Mesothelial cell of epicardium (in vitro differentiated cells): Measurements from ENCODE around the gene PGRMC1. TPM values are rescaled to one million over a fixed set of nuclear protein-coding genes. Genes with fewer than 3 reads are reported as not detected.

Source experiments
- DNase-seq, 2 experiments: peaks; one replicate each; pipeline ENCODE4 v3.0.0; 2021; ENCODE audit warnings: low spot score in 2 of 2; ENCODE audit not compliant: unreplicated experiment in 2 of 2
- H3K27ac Mint-ChIP-seq: 2 replicates; pipeline ENCODE4 v1.8.0; 2021; ENCODE audit warnings: mixed read lengths
- H3K27me3 Mint-ChIP-seq: 2 replicates; pipeline ENCODE4 v1.8.0; 2021; ENCODE audit warnings: low read depth, mixed read lengths
- H3K36me3 Mint-ChIP-seq: 2 replicates; pipeline ENCODE4 v1.8.0; 2021; ENCODE audit warnings: mixed read lengths
- H3K4me1 Mint-ChIP-seq: 2 replicates; pipeline ENCODE4 v1.8.0; 2021; ENCODE audit warnings: mixed read lengths
- H3K4me3 Mint-ChIP-seq: 2 replicates; pipeline ENCODE4 v1.8.0; 2021; ENCODE audit warnings: mild to moderate bottlenecking, moderate library complexity, mixed read lengths
- H3K9me3 Mint-ChIP-seq: 2 replicates; pipeline ENCODE4 v1.8.0; 2021; ENCODE audit warnings: mixed read lengths
- total RNA-seq: library from RNA; stranded (reverse); gene quantifications from 3 replicates; pipeline ENCODE4 v1.2.1, GENCODE V29; 2021
- TF ChIP-seq, protein P1 (sequence below): fragments of 200-600 bp; sonication (generic); IDR thresholded peaks from one replicate; pipeline ENCODE4 v1.5.0; 2021; ENCODE audit warnings: antibody characterized with exemption; ENCODE audit not compliant: unreplicated experiment

The PGRMC1 gene
- total RNA-seq, 1 donor from 2014 or later, result 137 TPM

DNA sequence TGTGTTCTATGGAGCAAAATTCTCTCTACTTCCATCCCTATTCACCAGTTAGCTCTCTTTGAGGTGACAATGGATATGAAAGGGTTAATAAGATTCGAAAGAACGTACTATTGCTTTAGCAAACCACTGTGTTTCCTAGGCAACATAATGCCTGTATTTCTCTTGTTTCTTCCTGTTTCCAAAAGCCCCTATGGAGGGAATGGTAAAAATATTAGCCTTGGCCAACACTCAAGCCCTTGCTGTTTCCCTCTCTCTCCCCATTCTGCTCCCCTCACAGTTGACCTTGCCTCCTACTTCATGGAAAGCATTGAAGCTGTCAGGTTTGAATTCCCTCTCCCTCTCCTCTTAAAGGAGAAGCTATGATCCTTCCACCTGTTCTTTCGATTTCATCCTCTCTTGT lies 9.6 kb upstream of the PGRMC1 start:
- DNase-seq, result no peak
- Mint-ChIP-seq H3K27ac (no peak overlapping the region), H3K27me3 (no peaks in the 10 kb centered on the region), H3K9me3 (peaks cover 30% of the 10 kb centered on the region), H3K4me1 (peaks cover 7% of the 10 kb centered on the region), H3K36me3 (no peaks in the 10 kb centered on the region), H3K4me3 (no peak overlapping the region)
- TF ChIP-seq, protein P1, sequence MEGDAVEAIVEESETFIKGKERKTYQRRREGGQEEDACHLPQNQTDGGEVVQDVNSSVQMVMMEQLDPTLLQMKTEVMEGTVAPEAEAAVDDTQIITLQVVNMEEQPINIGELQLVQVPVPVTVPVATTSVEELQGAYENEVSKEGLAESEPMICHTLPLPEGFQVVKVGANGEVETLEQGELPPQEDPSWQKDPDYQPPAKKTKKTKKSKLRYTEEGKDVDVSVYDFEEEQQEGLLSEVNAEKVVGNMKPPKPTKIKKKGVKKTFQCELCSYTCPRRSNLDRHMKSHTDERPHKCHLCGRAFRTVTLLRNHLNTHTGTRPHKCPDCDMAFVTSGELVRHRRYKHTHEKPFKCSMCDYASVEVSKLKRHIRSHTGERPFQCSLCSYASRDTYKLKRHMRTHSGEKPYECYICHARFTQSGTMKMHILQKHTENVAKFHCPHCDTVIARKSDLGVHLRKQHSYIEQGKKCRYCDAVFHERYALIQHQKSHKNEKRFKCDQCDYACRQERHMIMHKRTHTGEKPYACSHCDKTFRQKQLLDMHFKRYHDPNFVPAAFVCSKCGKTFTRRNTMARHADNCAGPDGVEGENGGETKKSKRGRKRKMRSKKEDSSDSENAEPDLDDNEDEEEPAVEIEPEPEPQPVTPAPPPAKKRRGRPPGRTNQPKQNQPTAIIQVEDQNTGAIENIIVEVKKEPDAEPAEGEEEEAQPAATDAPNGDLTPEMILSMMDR, result no peak

DNA sequence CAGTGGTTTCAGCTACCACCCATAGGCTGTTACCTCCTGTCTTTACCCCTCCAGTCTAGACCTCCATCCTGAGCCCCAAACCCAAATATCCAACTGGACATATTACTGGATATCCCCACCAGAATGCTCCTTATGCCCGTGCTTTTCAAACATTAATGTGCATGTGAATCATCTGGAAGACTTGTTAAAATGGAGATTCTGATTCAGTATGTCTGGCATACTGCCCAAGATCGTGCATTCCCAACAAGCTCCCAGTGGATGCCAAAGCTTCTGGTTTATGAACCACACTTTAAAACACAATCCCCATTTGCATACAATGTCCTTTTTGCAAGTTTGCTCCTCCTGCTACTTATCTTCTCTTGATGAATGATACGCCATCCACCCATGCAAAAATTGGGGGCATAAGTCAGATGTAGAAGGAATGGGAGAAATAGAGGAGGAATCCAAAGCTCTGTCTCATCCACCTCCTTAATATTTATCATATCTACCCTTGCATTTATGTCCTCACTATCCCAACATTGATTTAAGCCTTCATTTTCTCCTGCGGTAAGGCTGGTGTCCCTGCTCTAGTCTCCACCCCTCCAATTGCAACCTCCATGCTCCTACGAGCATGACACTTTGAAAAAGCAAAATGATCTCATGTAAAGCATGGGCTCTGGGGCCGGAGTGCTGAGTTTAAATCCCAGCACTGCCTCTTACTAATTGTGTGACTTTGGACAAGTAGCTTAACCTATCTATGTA lies 7.4 kb upstream of the PGRMC1 start:
- Mint-ChIP-seq H3K27me3 (no peaks in the 10 kb centered on the region), H3K27ac (no peak overlapping the region), H3K9me3 (peaks cover 25% of the 10 kb centered on the region), H3K4me3 (no peak overlapping the region), H3K4me1 (peaks cover 7% of the 10 kb centered on the region), H3K36me3 (no peaks in the 10 kb centered on the region)
- TF ChIP-seq, protein P1, result no peak
- no peak for DNase-seq

DNA sequence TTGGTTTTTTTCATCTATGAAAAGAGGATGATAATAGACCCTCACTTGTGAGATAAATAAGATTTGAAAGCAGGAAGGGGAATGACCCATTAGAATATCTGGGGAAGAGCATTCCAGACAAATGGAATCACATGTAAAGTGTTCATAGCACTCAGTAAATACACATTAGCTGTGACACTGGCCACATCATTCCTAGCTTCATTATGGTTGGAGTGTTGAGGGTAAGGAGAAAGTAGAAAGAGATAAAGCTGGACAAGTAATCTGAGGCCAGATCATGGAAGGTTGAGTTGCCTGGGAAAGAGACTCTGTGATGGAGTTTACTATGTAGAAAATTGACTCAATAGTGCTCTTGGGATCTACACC lies 6.9 kb upstream of the PGRMC1 start:
- Mint-ChIP-seq H3K27me3 (no peaks in the 10 kb centered on the region), H3K4me3 (no peak overlapping the region), H3K4me1 (peaks cover 7% of the 10 kb centered on the region), H3K27ac (no peak overlapping the region), H3K36me3 (no peaks in the 10 kb centered on the region), H3K9me3 (peaks cover 22% of the 10 kb centered on the region)
- DNase-seq, result no peak
- TF ChIP-seq, protein P1, result no peak

DNA sequence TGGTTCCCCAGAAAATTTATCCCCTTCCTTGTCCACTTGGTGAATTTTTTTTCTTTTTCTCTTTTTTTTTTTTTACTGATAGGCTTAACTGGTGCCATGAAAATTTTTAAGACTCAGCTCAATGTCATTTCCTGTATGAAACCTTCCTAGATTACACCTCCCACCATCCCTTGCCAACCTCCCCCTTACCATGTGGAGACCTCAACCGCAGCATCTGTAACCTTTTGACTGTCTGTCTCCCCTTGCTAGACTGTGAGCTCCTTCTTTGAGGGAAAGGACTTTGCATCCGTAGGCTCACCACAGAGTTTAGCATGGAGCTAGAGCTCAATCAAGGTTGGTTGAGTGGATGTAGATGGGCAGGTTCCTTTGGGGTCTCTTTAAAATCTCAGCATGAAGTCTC lies 5.2 kb upstream of the PGRMC1 start:
- no peak overlapping the region for H3K4me3 Mint-ChIP-seq
- peaks cover 19% of the 10 kb centered on the region for H3K4me1 Mint-ChIP-seq
- H3K36me3 Mint-ChIP-seq, result no peaks in the 10 kb centered on the region
- no peaks in the 10 kb centered on the region for H3K27me3 Mint-ChIP-seq
- peaks cover 22% of the 10 kb centered on the region for H3K9me3 Mint-ChIP-seq
- no peak for DNase-seq
- H3K27ac Mint-ChIP-seq, result no peak overlapping the region
- TF ChIP-seq, protein P1, result no peak

DNA sequence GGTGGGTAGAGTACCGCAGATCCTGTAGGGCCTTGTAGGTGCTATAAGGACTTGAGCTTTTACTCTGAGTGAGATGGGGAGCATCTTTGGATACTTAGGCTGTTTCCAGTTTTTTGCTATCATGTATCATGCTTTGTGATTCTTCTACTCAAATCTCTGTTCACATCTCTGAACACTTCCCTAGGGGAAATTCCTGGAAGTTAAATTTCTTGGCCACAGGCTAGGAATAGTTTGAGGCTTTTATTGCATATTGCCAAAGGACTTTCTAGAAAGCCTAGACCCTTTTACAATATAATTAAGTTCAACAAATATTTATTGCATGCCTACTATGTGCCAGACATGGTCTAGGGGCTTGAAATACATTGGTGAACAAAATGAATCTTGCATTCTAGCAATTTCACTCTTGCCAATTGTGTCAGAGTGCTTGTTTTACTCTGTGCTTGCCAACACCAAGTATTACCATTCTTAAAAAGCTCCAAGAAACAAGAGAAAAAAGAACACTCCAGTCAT lies 4.1 kb upstream of the PGRMC1 start:
- peaks cover 17% of the 10 kb centered on the region for H3K9me3 Mint-ChIP-seq
- no peak for DNase-seq
- TF ChIP-seq, protein P1, result no peak

More for the DNA sequence above, 4.1 kb upstream of the PGRMC1 start:
- no peaks in the 10 kb centered on the region for H3K36me3 Mint-ChIP-seq
- H3K27me3 Mint-ChIP-seq, result no peaks in the 10 kb centered on the region
- no peak overlapping the region for H3K27ac Mint-ChIP-seq
- H3K4me1 Mint-ChIP-seq, result peaks cover 14% of the 10 kb centered on the region
- H3K4me3 Mint-ChIP-seq, result no peak overlapping the region
